ENCODE results near the gene ACVR1C. TPM values are rescaled to one million over a fixed set of nuclear protein-coding genes. Genes with fewer than 3 reads are reported as not detected.

The ACVR1C gene
- total RNA-seq, 1 experiment from 2014 or later = 1.2 TPM

DNA sequence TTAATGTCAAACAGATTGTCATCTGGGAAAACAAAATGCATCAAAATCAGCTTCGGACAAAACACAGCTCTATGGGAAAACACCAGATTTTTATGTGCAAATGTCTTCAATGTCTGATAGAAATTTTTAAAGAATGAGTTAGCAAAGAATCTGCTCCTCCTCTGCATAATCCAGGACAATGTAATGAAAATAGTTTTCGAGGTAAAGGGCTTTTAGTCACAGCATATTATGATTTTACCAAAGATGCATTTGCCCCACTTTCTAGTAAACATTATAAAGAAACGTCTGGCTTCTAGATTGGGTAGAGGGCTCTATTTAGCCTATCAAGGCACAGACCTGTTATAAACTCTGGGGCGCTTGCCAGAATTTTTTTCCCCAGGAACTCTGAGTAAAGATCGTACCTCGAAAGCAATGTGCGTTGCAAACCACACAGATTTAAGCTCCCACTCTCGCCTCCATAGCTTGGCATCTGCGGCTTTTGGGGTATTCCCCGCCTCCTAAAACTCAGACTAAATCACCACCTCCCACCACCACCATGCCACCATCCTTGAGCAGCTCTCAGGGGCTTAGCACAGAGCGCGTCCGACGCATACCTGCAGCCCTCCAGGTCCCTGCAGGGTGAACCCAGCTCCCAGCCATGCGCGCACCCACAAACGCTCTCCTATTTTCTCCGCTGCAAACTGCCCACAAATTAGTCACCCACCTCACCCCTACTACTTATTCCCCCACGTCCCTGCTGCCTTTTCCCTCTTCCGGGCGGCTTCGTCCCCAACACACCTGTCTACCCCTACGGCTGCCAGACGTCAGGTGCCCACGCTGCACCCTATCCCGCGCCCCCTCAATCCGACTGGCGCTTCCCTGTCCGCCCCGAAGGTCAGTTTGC lies 829 bp downstream of the ACVR1C start:
- H3K9me3 Mint-ChIP-seq = peaks cover 5% of the 10 kb centered on the region; the same call in 1 of the 2 replicates
- peaks cover 70% of the 10 kb centered on the region for H3K27me3 Mint-ChIP-seq (ENCODE audit: low read depth)
- ATAC-seq = peak; percentile 32
- peaks cover 7% of the 10 kb centered on the region; the same call in 1 of the 2 replicates for H3K4me1 Mint-ChIP-seq
- H3K36me3 Mint-ChIP-seq = no peaks in the 10 kb centered on the region
- DNase-seq (ENCODE audit: low spot score) = peak; percentile 15
- ChIA-PET CTCF (interaction anchor here (0.8 to 2.8 kb wide), 21 partner anchors 7 to 398 kb away, joined by 3 to 41 read pairs (median 9); partner anchors contain the start of gene ACVR1), POLR2A (no interaction called here)
- peak overlapping the region; percentile 80 for H3K4me3 Mint-ChIP-seq
- no peak for TF ChIP-seq PRRX2 (CRISPR knock-in tag; IDR thresholded peaks at IDR 0.05)
- TF ChIP-seq, protein P1, sequence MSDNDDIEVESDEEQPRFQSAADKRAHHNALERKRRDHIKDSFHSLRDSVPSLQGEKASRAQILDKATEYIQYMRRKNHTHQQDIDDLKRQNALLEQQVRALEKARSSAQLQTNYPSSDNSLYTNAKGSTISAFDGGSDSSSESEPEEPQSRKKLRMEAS (CRISPR knock-in tag; IDR thresholded peaks at IDR 0.05) = 0 out of 2 replicates have a peak, but pooled peaks have one; percentile 8
- H3K27ac Mint-ChIP-seq = no peak overlapping the region

DNA sequence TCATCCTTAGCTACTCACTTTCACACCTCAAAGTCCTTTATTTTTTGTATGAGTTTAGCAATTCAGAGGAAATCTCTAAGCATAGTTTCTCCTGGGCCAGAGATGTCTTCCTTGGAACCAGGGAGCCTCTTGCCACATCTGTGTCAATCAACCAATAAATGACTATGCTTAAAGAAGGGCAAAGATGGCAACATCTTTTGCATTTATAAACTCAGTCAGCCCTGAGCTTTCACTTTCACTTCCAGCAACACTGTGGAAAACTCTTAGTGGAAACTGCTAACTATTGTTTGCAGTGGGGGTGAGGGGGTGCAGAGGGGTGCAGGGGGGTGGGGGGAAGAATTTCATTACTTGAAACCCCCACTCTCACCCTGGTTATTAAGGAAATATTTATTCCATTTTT lies 3.4 kb downstream of the ACVR1C start:
- ChIA-PET POLR2A (no interaction called here), CTCF (no interaction called here)
- peaks cover 7% of the 10 kb centered on the region; the same call in 1 of the 2 replicates for H3K4me1 Mint-ChIP-seq
- peaks cover 16% of the 10 kb centered on the region for H3K9me3 Mint-ChIP-seq
- ATAC-seq (no peak), DNase-seq (ENCODE audit: low spot score) (no peak)
- H3K27ac Mint-ChIP-seq = no peak overlapping the region
- no peak overlapping the region for H3K4me3 Mint-ChIP-seq
- no peaks in the 10 kb centered on the region for H3K36me3 Mint-ChIP-seq
- TF ChIP-seq, protein P2, sequence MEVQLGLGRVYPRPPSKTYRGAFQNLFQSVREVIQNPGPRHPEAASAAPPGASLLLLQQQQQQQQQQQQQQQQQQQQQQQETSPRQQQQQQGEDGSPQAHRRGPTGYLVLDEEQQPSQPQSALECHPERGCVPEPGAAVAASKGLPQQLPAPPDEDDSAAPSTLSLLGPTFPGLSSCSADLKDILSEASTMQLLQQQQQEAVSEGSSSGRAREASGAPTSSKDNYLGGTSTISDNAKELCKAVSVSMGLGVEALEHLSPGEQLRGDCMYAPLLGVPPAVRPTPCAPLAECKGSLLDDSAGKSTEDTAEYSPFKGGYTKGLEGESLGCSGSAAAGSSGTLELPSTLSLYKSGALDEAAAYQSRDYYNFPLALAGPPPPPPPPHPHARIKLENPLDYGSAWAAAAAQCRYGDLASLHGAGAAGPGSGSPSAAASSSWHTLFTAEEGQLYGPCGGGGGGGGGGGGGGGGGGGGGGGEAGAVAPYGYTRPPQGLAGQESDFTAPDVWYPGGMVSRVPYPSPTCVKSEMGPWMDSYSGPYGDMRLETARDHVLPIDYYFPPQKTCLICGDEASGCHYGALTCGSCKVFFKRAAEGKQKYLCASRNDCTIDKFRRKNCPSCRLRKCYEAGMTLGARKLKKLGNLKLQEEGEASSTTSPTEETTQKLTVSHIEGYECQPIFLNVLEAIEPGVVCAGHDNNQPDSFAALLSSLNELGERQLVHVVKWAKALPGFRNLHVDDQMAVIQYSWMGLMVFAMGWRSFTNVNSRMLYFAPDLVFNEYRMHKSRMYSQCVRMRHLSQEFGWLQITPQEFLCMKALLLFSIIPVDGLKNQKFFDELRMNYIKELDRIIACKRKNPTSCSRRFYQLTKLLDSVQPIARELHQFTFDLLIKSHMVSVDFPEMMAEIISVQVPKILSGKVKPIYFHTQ (CRISPR knock-in tag; IDR thresholded peaks at IDR 0.05) = no peak
- TF ChIP-seq SP1 (CRISPR knock-in tag; conservative IDR thresholded peaks at IDR 0.05) (no peak), NR1H2 (CRISPR knock-in tag; IDR thresholded peaks at IDR 0.05) (no peak), GRHL2 (CRISPR knock-in tag; IDR thresholded peaks at IDR 0.05; ENCODE audit: insufficient replicate concordance, severe bottlenecking) (no peak), EMX1 (CRISPR knock-in tag; IDR thresholded peaks at IDR 0.05) (no peak), OVOL2 (CRISPR knock-in tag; IDR thresholded peaks at IDR 0.05; ENCODE audit: borderline replicate concordance) (no peak), ZNF416 (CRISPR knock-in tag; IDR thresholded peaks at IDR 0.05) (no peak)
- TF ChIP-seq, protein P3, sequence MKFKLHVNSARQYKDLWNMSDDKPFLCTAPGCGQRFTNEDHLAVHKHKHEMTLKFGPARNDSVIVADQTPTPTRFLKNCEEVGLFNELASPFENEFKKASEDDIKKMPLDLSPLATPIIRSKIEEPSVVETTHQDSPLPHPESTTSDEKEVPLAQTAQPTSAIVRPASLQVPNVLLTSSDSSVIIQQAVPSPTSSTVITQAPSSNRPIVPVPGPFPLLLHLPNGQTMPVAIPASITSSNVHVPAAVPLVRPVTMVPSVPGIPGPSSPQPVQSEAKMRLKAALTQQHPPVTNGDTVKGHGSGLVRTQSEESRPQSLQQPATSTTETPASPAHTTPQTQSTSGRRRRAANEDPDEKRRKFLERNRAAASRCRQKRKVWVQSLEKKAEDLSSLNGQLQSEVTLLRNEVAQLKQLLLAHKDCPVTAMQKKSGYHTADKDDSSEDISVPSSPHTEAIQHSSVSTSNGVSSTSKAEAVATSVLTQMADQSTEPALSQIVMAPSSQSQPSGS (CRISPR knock-in tag; IDR thresholded peaks at IDR 0.05; ENCODE audit: borderline replicate concordance, low read depth) = no peak
- TF ChIP-seq, protein P4, sequence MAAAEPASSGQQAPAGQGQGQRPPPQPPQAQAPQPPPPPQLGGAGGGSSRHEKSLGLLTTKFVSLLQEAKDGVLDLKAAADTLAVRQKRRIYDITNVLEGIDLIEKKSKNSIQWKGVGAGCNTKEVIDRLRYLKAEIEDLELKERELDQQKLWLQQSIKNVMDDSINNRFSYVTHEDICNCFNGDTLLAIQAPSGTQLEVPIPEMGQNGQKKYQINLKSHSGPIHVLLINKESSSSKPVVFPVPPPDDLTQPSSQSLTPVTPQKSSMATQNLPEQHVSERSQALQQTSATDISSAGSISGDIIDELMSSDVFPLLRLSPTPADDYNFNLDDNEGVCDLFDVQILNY (CRISPR knock-in tag; IDR thresholded peaks at IDR 0.05) = no peak
- TF ChIP-seq, protein P5, sequence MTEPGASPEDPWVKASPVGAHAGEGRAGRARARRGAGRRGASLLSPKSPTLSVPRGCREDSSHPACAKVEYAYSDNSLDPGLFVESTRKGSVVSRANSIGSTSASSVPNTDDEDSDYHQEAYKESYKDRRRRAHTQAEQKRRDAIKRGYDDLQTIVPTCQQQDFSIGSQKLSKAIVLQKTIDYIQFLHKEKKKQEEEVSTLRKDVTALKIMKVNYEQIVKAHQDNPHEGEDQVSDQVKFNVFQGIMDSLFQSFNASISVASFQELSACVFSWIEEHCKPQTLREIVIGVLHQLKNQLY (CRISPR knock-in tag; IDR thresholded peaks at IDR 0.05) = no peak
- TF ChIP-seq, protein P6, sequence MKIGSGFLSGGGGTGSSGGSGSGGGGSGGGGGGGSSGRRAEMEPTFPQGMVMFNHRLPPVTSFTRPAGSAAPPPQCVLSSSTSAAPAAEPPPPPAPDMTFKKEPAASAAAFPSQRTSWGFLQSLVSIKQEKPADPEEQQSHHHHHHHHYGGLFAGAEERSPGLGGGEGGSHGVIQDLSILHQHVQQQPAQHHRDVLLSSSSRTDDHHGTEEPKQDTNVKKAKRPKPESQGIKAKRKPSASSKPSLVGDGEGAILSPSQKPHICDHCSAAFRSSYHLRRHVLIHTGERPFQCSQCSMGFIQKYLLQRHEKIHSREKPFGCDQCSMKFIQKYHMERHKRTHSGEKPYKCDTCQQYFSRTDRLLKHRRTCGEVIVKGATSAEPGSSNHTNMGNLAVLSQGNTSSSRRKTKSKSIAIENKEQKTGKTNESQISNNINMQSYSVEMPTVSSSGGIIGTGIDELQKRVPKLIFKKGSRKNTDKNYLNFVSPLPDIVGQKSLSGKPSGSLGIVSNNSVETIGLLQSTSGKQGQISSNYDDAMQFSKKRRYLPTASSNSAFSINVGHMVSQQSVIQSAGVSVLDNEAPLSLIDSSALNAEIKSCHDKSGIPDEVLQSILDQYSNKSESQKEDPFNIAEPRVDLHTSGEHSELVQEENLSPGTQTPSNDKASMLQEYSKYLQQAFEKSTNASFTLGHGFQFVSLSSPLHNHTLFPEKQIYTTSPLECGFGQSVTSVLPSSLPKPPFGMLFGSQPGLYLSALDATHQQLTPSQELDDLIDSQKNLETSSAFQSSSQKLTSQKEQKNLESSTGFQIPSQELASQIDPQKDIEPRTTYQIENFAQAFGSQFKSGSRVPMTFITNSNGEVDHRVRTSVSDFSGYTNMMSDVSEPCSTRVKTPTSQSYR (CRISPR knock-in tag; IDR thresholded peaks at IDR 0.05) = no peak
- H3K27me3 Mint-ChIP-seq (ENCODE audit: low read depth) = peaks cover 86% of the 10 kb centered on the region
